Activated CD8-positive, alpha-beta memory T cell treated with anti-CD3 and anti-CD28 coated beads for 1 hour (primary cell): ENCODE data around the gene WRNIP1.

Experiments used
- DNase-seq, 2 donors: peaks; one replicate each; pipeline ENCODE4 v3.0.0-alpha.2; 2020; ENCODE audit warnings: low read depth in 1 of 2; ENCODE audit errors: extremely low read depth in 1 of 2

Gene WRNIP1

DNA sequence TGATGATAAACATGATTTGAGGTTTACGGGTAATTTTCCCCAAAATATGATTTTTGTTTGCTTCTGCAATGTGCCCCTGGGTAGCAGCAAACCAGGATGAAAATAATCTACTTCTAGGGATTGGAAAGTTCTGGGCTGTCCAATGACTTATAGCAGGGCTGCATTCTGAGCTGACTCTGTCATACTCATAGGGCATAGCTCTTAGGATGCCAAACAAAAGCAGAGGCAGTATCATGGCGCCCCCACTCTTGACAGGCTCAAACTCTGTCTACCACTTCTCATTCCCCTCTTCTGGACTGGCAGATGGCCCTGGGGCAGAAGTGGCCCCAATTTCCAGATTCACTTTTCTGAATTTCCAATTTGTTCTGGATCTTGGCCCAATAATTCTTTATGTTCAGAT is 66.2 kb downstream of the WRNIP1 start:
- no peak for DNase-seq

DNA sequence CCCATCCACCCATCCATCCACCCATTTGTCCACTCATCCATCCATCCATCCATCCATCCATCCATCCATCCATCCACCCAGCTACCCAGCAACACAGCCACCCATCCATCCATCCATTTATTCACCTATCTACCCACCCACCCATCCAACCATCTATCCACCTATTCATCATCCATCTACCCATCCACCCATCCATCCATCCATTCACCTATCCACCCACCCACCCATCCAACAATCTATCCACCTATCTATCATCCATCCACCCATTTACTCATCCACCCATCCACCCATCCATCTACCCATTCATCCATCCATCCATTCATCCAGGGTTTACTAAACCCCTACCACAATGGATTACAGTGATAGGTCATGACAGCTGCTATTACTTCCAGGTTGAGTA is 69.1 kb downstream of the WRNIP1 start:
- no peak for DNase-seq
